PC-3 (cell line): ENCODE results near the gene NUTF2. TPM values are rescaled to one million over a fixed set of nuclear protein-coding genes. Genes with fewer than 3 reads are reported as not detected.
"Not testable (repeated sequence)": the region's sequence is repeated elsewhere in the genome, so short reads cannot be mapped to it uniquely, and the experiment has no call there.

Experiments
- ATAC-seq: fragments of 200-7000 bp; cut with Tn5 transposase; 2 replicates; pipeline ENCODE4 v1.9.1; 2020; ENCODE audit warnings: mild to moderate bottlenecking, moderate library complexity
- BruUV-seq: library from RNA; stranded (reverse); fragments of 400-500 nt; replicated peaks from 2 replicates; lab custom pipeline; 2021; lab: Mats Ljungman, UMichigan
- CTCF ChIA-PET: fragments of 300-600 bp; sonication (Branson Sonifier 250); formaldehyde crosslinking; loops from one replicate; lab custom pipeline; 2022; ENCODE audit warnings: antibody characterized with exemption; lab: Charles Lee
- POLR2A ChIA-PET: fragments of 300-600 bp; sonication (Branson Sonifier 250); formaldehyde crosslinking; loops from one replicate; lab custom pipeline; 2022; ENCODE audit warnings: antibody characterized with exemption; ENCODE audit not compliant: unreplicated experiment; lab: Charles Lee
- DNase-seq: peaks from one replicate; pipeline ENCODE4 v3.0.0-alpha.2; 2015
- H2AFZ ChIP-seq: fragments of 300-600 bp; sonication (generic); 2 replicates; pipeline ENCODE4 v1.6.0; 2016; ENCODE audit warnings: antibody characterized with exemption, low read length
- H3F3A ChIP-seq: fragments of 300-600 bp; sonication (generic); one replicate; pipeline ENCODE4 v1.6.0; 2017; ENCODE audit warnings: antibody characterized with exemption, low read length, control low read depth, mild to moderate bottlenecking; ENCODE audit not compliant: unreplicated experiment
- H3K27ac ChIP-seq: fragments of 300-600 bp; sonication (generic); 2 replicates; pipeline ENCODE4 v1.5.1; 2016; ENCODE audit warnings: mild to moderate bottlenecking, low read length
- H3K27me3 ChIP-seq: fragments of 300-600 bp; sonication (generic); 2 replicates; pipeline ENCODE4 v1.6.1; 2016; ENCODE audit warnings: low read length, mixed read lengths
- H3K36me3 ChIP-seq: fragments of 300-600 bp; sonication (generic); 2 replicates; pipeline ENCODE4 v1.6.1; 2016; ENCODE audit warnings: low read depth, mixed run types, low read length, mixed read lengths
- H3K4me1 ChIP-seq: fragments of 300-600 bp; sonication (generic); 2 replicates; pipeline ENCODE4 v1.5.1; 2016; ENCODE audit warnings: low read length; ENCODE audit not compliant: insufficient read depth
- H3K4me2 ChIP-seq: fragments of 300-600 bp; sonication (generic); 2 replicates; pipeline ENCODE4 v1.6.0; 2016; ENCODE audit warnings: low read length
- H3K4me3 ChIP-seq: fragments of 300-600 bp; sonication (generic); 2 replicates; pipeline ENCODE4 v1.5.1; 2016; ENCODE audit warnings: mild to moderate bottlenecking, low read length, mixed read lengths
- H3K79me2 ChIP-seq: fragments of 300-600 bp; sonication (generic); 2 replicates; pipeline ENCODE4 v1.6.1; 2017; ENCODE audit warnings: low read length, mixed read lengths
- H3K9ac ChIP-seq: fragments of 300-600 bp; sonication (generic); 2 replicates; pipeline ENCODE4 v1.6.0; 2016; ENCODE audit warnings: mild to moderate bottlenecking, low read length
- H3K9me2 ChIP-seq: fragments of 300-600 bp; sonication (generic); replicated peaks from 2 replicates; pipeline ENCODE4 v1.6.1; 2016; ENCODE audit warnings: mixed run types, low read length, mixed read lengths
- H3K9me3 ChIP-seq: fragments of 300-600 bp; sonication (generic); 2 replicates; pipeline ENCODE4 v1.6.1; 2016; ENCODE audit warnings: low read length, mixed read lengths
- H4K20me1 ChIP-seq: fragments of 300-600 bp; sonication (generic); 2 replicates; pipeline ENCODE4 v1.6.1; 2016; ENCODE audit warnings: low read length, mixed read lengths
- EZH2 ChIP-seq: fragments of 300-600 bp; sonication (generic); IDR thresholded peaks from one replicate; pipeline ENCODE4 v1.6.1; 2017; ENCODE audit warnings: antibody characterized with exemption, mild to moderate bottlenecking, low read length; ENCODE audit not compliant: unreplicated experiment
- EZH2phosphoT487 ChIP-seq: fragments of 300-600 bp; sonication (generic); IDR thresholded peaks from 2 replicates; pipeline ENCODE4 v1.6.1; 2018; ENCODE audit warnings: mild to moderate bottlenecking, antibody characterized with exemption, low read length, borderline replicate concordance
- intact Hi-C: fragments of 100-400 bp; cut with micrococcal nuclease; formaldehyde crosslinking; loops from 2 replicates; pipeline ENCODE4 v1.9.0; 2023
- total RNA-seq: library from RNA; depleted of rRNA; stranded (reverse); fragments of >200 nt; gene quantifications from 2 replicates; pipeline ENCODE4 v1.2.3, GENCODE V29; 2014
- TF ChIP-seq, protein P1 (sequence below): fragments of 300-600 bp; sonication (generic); conservative IDR thresholded peaks from 2 replicates; pipeline ENCODE4 v1.5.1; 2017; ENCODE audit warnings: antibody characterized with exemption, low read depth, mild to moderate bottlenecking, low read length

NUTF2 gene
- total RNA-seq, 1 experiment from 2014 or later: 167 TPM

DNA sequence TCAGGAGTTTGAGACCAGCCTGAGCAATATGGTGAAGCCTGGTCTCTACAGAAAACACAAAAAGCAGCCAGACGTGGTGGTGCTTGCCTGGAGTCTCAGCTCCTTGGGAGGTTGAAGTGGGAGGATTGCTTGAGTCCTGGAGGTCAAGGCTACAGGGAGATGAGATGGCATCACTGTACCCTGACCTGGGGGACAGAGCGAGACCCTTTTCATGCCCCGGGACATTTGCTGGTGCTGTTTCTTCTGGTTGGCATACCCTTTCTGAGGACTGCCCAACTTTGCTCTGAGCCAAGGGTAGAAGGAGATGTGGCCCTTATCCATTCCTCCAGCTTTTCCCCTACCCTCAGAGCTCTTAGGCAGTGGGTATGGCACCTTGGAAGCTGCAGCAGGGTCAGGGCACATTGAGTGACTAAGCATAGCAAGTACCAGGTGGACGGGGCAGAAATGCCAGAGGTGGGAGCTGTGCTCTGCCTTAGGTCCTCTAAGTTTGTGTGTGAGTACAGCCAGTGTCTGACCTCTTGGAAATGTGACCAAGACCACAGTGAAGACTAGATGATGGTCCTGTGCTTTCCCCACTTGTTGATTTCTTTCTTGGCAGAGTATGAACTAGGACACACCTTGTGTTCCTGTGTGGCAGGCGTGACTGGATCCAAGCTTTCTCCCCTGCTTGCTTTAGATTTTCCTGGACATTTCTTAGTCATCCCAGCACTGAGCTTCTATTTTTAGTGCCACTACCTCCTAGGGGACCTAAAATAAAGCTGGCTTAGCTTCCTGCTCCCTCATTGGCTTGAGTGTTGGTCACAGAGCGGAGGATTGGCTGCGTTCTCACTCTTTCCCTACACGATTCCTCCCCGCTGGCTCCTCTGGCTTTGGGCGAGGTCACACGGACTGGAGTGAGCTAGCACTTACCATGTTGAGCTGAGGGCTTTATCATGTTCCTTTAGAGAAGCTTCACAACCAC lies 16.2 kb downstream of the NUTF2 start:
- H4K20me1 ChIP-seq: peaks cover 7% of the 10 kb centered on the region; the same call in 1 of the 2 replicates
- TF ChIP-seq EZH2: no peak
- no peak for TF ChIP-seq EZH2phosphoT487
- TF ChIP-seq, protein P1, sequence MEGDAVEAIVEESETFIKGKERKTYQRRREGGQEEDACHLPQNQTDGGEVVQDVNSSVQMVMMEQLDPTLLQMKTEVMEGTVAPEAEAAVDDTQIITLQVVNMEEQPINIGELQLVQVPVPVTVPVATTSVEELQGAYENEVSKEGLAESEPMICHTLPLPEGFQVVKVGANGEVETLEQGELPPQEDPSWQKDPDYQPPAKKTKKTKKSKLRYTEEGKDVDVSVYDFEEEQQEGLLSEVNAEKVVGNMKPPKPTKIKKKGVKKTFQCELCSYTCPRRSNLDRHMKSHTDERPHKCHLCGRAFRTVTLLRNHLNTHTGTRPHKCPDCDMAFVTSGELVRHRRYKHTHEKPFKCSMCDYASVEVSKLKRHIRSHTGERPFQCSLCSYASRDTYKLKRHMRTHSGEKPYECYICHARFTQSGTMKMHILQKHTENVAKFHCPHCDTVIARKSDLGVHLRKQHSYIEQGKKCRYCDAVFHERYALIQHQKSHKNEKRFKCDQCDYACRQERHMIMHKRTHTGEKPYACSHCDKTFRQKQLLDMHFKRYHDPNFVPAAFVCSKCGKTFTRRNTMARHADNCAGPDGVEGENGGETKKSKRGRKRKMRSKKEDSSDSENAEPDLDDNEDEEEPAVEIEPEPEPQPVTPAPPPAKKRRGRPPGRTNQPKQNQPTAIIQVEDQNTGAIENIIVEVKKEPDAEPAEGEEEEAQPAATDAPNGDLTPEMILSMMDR: no peak
- no peak for ATAC-seq

DNA sequence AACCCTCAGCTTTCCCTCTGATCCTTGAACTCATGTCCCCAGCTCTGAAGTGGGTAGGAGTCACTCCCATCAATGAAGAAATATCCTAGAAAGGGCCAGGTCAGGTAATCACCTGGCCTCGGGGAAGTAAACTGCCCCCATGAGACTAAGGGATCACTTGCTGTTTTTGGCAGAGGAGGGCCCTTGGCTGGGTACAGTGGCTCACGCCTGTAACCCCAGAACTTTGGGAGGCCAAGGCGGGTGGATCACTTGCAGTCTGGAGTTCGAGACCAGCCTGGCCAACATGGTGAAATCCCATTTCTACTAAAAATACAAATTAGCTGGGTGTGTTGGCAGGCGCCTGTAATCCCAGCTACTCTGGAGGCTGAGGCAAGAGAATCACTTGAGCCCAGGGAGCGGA lies 17.3 kb downstream of the NUTF2 start:
- H3K27me3 ChIP-seq, H3K9me3 ChIP-seq, CTCF ChIA-PET, POLR2A ChIA-PET, H2AFZ ChIP-seq, ATAC-seq, H3K9ac ChIP-seq, DNase-seq, H3F3A ChIP-seq, H4K20me1 ChIP-seq, BruUV-seq, H3K4me2 ChIP-seq, intact Hi-C loops, H3K27ac ChIP-seq, H3K9me2 ChIP-seq, H3K4me3 ChIP-seq: not testable (repeated sequence)
- Histone ChIP-seq H3K79me2 (peaks cover 63% of the 10 kb centered on the region), H3K4me1 (peaks cover 17% of the 10 kb centered on the region), H3K36me3 (peaks cover 22% of the 10 kb centered on the region)

More for the DNA sequence above, 16.2 kb downstream of the NUTF2 start:
- intact Hi-C loops: no loop called here
- POLR2A ChIA-PET: no interaction called here
- H3K27ac ChIP-seq: no peak overlapping the region
- peaks cover 28% of the 10 kb centered on the region for H3K4me1 ChIP-seq
- CTCF ChIA-PET: interaction anchor here (0.5 kb wide), 1 partner anchor 321 kb away, joined by 3 read pairs; no protein-coding TSS in a partner anchor
- H3K9ac ChIP-seq: no peak overlapping the region
- H3K4me2 ChIP-seq: no peak overlapping the region
- DNase-seq: no peak
- H3K36me3 ChIP-seq: peaks cover 18% of the 10 kb centered on the region
- no peaks in the 10 kb centered on the region for H3F3A ChIP-seq
- no peaks in the 10 kb centered on the region for H3K9me3 ChIP-seq
- no peaks in the 10 kb centered on the region for H3K9me2 ChIP-seq
- no peaks in the 10 kb centered on the region for H3K27me3 ChIP-seq
- H3K4me3 ChIP-seq: no peak overlapping the region
- no peak overlapping the region for H2AFZ ChIP-seq
- H3K79me2 ChIP-seq: peaks cover 74% of the 10 kb centered on the region
- no TSS peak for BruUV-seq

DNA sequence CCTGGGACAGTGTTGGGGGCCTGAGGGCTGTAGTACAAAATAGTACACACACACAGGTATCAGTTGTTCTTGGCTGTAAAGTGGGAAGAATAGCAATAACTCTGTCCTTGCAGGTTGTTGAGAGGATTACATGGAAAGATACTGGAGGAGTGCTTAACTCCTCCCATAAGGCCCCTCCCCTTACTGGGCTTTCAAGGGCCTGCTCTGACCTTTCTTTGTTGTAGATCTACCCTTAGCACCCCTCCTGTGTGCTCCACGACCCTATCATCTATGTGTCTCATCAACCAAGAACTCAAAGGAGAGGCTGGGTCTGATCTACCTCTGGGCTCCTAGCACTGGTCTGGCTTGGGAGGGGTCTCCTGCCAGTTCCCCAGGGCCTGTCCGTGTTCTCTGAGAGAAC lies 17.9 kb downstream of the NUTF2 start:
- no peak for ATAC-seq
- Histone ChIP-seq H4K20me1 (peaks cover 7% of the 10 kb centered on the region; the same call in 1 of the 2 replicates), H3K4me3 (no peak overlapping the region), H3K4me1 (peaks cover 17% of the 10 kb centered on the region), H3K27me3 (no peaks in the 10 kb centered on the region), H3K9ac (no peak overlapping the region), H3K36me3 (peaks cover 22% of the 10 kb centered on the region), H2AFZ (no peak overlapping the region), H3F3A (no peaks in the 10 kb centered on the region), H3K79me2 (peaks cover 57% of the 10 kb centered on the region), H3K27ac (no peak overlapping the region), H3K4me2 (no peak overlapping the region), H3K9me2 (no peaks in the 10 kb centered on the region), H3K9me3 (no peaks in the 10 kb centered on the region)
- ChIA-PET CTCF (no interaction called here), POLR2A (no interaction called here)
- intact Hi-C loops: no loop called here
- BruUV-seq: no TSS peak
- TF ChIP-seq EZH2phosphoT487 (no peak), EZH2 (no peak)
- TF ChIP-seq, protein P1: no peak
- DNase-seq: no peak
